Stimulated activated naive B cell treated with anti-CD40 and anti-IgM and Interleukin-4, amounts not matched to agents 10 μg/mL and 1 μg/mL and 100 μg/mL, for 72 hours (primary cell): Measurements from ENCODE around the gene IPO9.
A peak's percentile ranks its signal among the peaks of the same experiment; 100 is the strongest.
"Not testable (repeated sequence)": the region's sequence is repeated elsewhere in the genome, so short reads cannot be mapped to it uniquely, and the experiment has no call there.

Source experiments
- ATAC-seq, 2 donors: fragments of 150-1000 bp; cut with Tn5 transposase; replicated peaks; 2 replicates each; pipeline ENCODE4 v1.10.0; 2021; ENCODE audit warnings: moderate library complexity in 1 of 2
- DNase-seq: peaks from one replicate; pipeline ENCODE4 v3.0.0; 2021
- H3K27ac Mint-ChIP-seq: one replicate; pipeline ENCODE4 v1.8.0; 2022; ENCODE audit warnings: mild to moderate bottlenecking, mixed read lengths
- H3K27me3 Mint-ChIP-seq, 2 donors: one replicate each; pipeline ENCODE4 v1.8.0; 2022; ENCODE audit warnings: mixed read lengths in 2 of 2
- H3K36me3 Mint-ChIP-seq, 2 donors: one replicate each; pipeline ENCODE4 v1.8.0; 2022; ENCODE audit warnings: mixed read lengths in 2 of 2, mild to moderate bottlenecking in 1 of 2
- H3K4me1 Mint-ChIP-seq, 2 donors: one replicate each; pipeline ENCODE4 v1.8.0; 2022; ENCODE audit warnings: mixed read lengths in 2 of 2, mild to moderate bottlenecking in 1 of 2
- H3K4me3 Mint-ChIP-seq, 2 donors: one replicate each; pipeline ENCODE4 v1.8.0; 2022; ENCODE audit warnings: mild to moderate bottlenecking in 2 of 2, mixed read lengths in 2 of 2, moderate library complexity in 1 of 2
- H3K9me3 Mint-ChIP-seq, 2 donors: one replicate each; pipeline ENCODE4 v1.8.0; 2022; ENCODE audit warnings: mixed read lengths in 2 of 2, mild to moderate bottlenecking in 1 of 2

The IPO9 gene

GRCh38 chr1:201893431-201893830 is 64.5 kb downstream of the IPO9 start:
- H3K36me3 Mint-ChIP-seq, result no peaks in the 10 kb centered on the region
- ATAC-seq, result no peak
- H3K9me3 Mint-ChIP-seq, result no peaks in the 10 kb centered on the region
- H3K4me1 Mint-ChIP-seq, result peaks cover 9 to 12% of the 10 kb centered on the region in 2 donors
- DNase-seq, result no peak
- no peak overlapping the region for H3K27ac Mint-ChIP-seq
- H3K4me3 Mint-ChIP-seq, result no peak overlapping the region
- H3K27me3 Mint-ChIP-seq, result peaks cover 49 to 65% of the 10 kb centered on the region in 2 donors

DNA sequence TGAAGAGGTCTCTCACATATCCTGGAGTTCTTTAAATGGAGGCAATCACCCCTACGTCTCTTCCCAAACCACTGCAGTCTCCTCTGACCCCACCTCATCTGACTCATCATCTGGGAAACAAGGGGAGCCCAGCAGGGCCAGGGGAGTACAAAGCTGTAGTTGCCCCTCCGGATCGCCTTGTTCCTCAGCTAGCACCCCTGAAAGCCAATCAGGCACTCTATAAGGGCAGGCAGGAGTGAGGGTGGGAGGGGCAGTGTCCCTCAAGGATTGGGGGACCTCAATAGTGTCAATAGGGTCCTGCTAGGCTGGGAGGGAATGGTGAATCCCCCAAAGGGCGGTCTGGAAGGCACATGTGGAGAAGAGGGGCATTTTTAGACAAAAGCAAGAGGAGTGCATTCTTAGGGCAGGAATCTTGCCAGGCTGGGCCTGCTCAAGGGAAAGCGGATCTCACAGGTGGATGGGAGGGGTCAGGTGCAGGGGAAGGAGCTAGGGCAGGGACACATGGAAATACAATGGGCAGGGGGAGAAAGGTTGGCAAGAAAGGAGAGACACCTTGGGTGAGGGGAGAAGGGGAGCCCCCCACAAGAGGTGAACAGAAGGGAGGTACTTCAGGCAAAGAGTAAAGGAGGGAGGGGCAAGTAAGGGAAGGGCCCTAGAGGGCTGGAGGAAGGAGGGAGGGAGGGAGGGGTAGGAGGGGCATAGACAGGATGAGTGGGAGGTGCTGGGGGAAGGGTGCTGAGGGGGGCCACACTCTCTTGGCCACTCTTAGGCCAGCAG is 65.6 kb downstream of the IPO9 start:
- Mint-ChIP-seq H3K27me3 (peaks cover 50 to 55% of the 10 kb centered on the region in 2 donors), H3K4me3 (no peak overlapping the region), H3K27ac (no peak overlapping the region)

GRCh38 chr1:201895120-201895665 is 66.2 kb downstream of the IPO9 start:
- H3K27me3 Mint-ChIP-seq, result peaks cover 49 to 58% of the 10 kb centered on the region in 2 donors
- DNase-seq, result no peak
- peak overlapping the region; percentile 70 for H3K27ac Mint-ChIP-seq
- H3K36me3 Mint-ChIP-seq, result no peaks in the 10 kb centered on the region
- no peaks in the 10 kb centered on the region for H3K9me3 Mint-ChIP-seq
- no peak for ATAC-seq
- no peak overlapping the region for H3K4me3 Mint-ChIP-seq
- H3K4me1 Mint-ChIP-seq, result peaks cover 5 to 10% of the 10 kb centered on the region in 2 donors

More for the DNA sequence above, 65.6 kb downstream of the IPO9 start:
- ATAC-seq, result no peak
- DNase-seq, result no peak
- H3K36me3 Mint-ChIP-seq, result no peaks in the 10 kb centered on the region
- H3K9me3 Mint-ChIP-seq, result no peaks in the 10 kb centered on the region
- H3K4me1 Mint-ChIP-seq, result peaks cover 5 to 9% of the 10 kb centered on the region in 2 donors

GRCh38 chr1:201895913-201896807 is 67.2 kb downstream of the IPO9 start:
- DNase-seq (peak; percentile 69), ATAC-seq (peak; percentile 93 to 96)
- peak overlapping the region; percentile 37 for H3K27ac Mint-ChIP-seq
- peak overlapping the region; percentile 52 to 64 for H3K4me3 Mint-ChIP-seq
- no peaks in the 10 kb centered on the region for H3K36me3 Mint-ChIP-seq
- H3K27me3 Mint-ChIP-seq, result peaks cover 44 to 55% of the 10 kb centered on the region in 2 donors
- H3K9me3 Mint-ChIP-seq, result no peaks in the 10 kb centered on the region
- H3K4me1 Mint-ChIP-seq, result peaks cover 5 to 14% of the 10 kb centered on the region in 2 donors

GRCh38 chr1:201896951-201897391 is 68.0 kb downstream of the IPO9 start:
- Mint-ChIP-seq H3K27me3 (peaks cover 36 to 47% of the 10 kb centered on the region in 2 donors), H3K4me1 (peaks cover 5 to 14% of the 10 kb centered on the region in 2 donors), H3K36me3 (no peaks in the 10 kb centered on the region), H3K4me3 (no peak overlapping the region), H3K27ac (no peak overlapping the region), H3K9me3 (no peaks in the 10 kb centered on the region)
- no peak for DNase-seq
- no peak for ATAC-seq

DNA sequence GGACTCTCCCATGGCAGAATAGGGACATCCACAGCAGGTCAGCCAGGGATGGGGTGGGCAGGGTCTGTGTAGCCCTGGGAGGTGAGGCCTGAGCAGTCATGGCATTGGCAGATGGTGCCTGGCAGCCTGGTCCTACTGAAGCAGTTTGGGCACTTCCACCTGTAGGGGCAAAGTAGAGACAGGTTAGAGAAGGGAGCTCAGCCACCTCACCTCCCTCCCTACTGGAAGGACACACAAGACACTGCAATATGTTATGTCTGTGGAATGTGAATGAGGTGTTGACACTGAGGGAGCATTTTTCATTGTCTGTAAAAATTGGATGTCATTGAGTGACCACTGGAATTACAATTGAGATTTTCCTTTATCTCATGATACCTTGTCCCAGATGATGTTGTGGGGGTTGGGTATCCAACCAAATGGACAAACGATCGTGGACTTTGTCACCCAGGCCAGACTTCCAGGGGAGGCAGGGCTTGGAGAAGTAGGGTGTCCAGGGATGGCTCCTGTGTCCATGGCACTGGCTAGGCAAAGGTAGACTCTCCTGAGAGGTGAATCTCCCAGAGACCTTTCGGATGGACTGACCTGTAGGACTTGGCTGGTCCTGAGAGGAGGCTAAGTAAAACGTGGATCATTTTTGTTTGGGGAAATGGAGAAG is 69.4 kb downstream of the IPO9 start:
- H3K4me1 Mint-ChIP-seq, result peaks cover 5 to 14% of the 10 kb centered on the region in 2 donors
- H3K27ac Mint-ChIP-seq, result no peak overlapping the region

DNA sequence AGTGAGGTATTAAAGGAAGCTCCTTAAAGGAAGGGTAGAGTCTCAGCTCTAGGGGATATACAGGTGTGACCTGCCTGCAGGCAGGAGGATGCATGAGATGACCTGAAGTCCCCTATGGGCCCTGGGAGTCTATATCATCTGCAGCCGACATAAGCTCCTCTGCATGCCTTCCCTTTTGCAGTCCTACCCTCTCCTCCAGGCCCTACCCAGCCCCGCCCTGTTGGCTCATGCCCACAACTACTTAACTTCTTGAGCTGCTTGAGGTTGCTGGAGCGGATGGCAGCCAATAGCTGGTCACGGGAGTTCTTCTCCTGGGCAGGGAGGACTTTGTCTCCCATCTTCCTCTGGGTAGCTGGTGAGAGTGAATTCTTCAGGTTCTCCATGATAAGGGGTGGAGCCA is 70.0 kb downstream of the IPO9 start:
- peaks cover 5 to 14% of the 10 kb centered on the region in 2 donors for H3K4me1 Mint-ChIP-seq
- no peak for DNase-seq
- H3K4me3 Mint-ChIP-seq, result no peak overlapping the region
- no peaks in the 10 kb centered on the region for H3K36me3 Mint-ChIP-seq
- H3K27me3 Mint-ChIP-seq, result peaks cover 20 to 27% of the 10 kb centered on the region in 2 donors
- H3K27ac Mint-ChIP-seq, result no peak overlapping the region
- no peak for ATAC-seq
- no peaks in the 10 kb centered on the region for H3K9me3 Mint-ChIP-seq

More for the DNA sequence above, 69.4 kb downstream of the IPO9 start:
- Mint-ChIP-seq H3K36me3 (no peaks in the 10 kb centered on the region), H3K27me3 (peaks cover 26 to 33% of the 10 kb centered on the region in 2 donors), H3K9me3 (no peaks in the 10 kb centered on the region), H3K4me3 (no peak overlapping the region)
- ATAC-seq, result no peak
- DNase-seq, result no peak

GRCh38 chr1:201899683-201900429 is 70.9 kb downstream of the IPO9 start:
- no peaks in the 10 kb centered on the region for H3K9me3 Mint-ChIP-seq
- ATAC-seq (no peak), DNase-seq (no peak)
- no peaks in the 10 kb centered on the region for H3K36me3 Mint-ChIP-seq
- H3K27ac Mint-ChIP-seq, result no peak overlapping the region
- H3K4me3 Mint-ChIP-seq, result no peak overlapping the region
- H3K4me1 Mint-ChIP-seq, result peaks cover 5 to 14% of the 10 kb centered on the region in 2 donors
- H3K27me3 Mint-ChIP-seq, result peaks cover 12 to 18% of the 10 kb centered on the region in 2 donors

- Mint-ChIP-seq H3K27ac (no peak overlapping the region), H3K27me3 (peaks cover 12 to 18% of the 10 kb centered on the region in 2 donors), H3K4me1 (peaks cover 5 to 14% of the 10 kb centered on the region in 2 donors), H3K4me3 (no peak overlapping the region), H3K36me3 (no peaks in the 10 kb centered on the region), H3K9me3 (no peaks in the 10 kb centered on the region)
- DNase-seq (no peak), ATAC-seq (no peak)
Observed at GRCh38 chr1:201900476-201900875, 71.5 kb downstream of the IPO9 start.

DNA sequence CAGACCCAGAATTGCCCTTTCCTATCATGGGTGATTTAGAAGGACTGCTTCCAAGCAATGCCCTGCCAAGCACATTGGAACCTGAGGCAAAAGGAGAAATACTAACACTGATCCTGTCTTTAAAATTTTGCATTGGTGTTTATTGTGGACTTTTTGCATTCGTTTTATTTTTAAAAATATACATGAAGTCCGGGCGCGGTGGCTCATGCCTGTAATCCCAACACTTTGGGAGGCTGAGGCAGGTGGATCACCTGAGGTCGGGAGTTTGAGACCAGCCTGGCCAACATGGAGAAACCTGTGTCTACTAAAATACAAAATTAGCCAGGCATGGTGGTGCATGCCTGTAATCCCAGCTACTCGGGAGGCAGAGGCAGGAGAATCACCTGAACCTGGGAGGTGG is 72.1 kb downstream of the IPO9 start:
- H3K27me3 Mint-ChIP-seq, result peaks cover 12 to 18% of the 10 kb centered on the region in 2 donors
- peaks cover 2 to 11% of the 10 kb centered on the region in 2 donors for H3K4me1 Mint-ChIP-seq
- not testable (repeated sequence) for ATAC-seq, H3K36me3 Mint-ChIP-seq, H3K4me3 Mint-ChIP-seq, DNase-seq, H3K27ac Mint-ChIP-seq, H3K9me3 Mint-ChIP-seq

DNA sequence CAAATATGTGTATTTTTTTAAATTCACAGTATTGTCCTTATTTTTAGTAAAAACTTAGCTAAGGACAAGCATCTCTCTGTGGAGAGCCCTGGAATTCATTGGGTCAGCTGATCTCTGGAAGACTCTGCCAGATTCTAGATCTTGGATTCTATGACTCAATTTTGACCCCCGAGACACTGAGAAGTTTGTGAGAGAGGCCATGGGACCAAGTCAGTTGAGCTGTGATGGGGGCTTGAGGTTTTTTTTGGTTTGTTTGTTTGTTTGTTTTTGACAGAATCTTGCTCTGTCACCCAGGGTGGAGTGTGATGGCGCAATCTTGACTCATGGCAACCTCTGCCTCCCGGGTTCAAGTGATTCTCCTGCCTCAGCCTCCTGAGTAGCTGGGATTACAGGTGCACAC is 73.2 kb downstream of the IPO9 start:
- Mint-ChIP-seq H3K4me1 (peaks cover 2 to 7% of the 10 kb centered on the region in 2 donors), H3K36me3 (no peaks in the 10 kb centered on the region), H3K27me3 (peaks cover 12 to 18% of the 10 kb centered on the region in 2 donors), H3K27ac (no peak overlapping the region), H3K9me3 (no peaks in the 10 kb centered on the region), H3K4me3 (no peak overlapping the region)
- ATAC-seq, result no peak
- DNase-seq, result no peak

DNA sequence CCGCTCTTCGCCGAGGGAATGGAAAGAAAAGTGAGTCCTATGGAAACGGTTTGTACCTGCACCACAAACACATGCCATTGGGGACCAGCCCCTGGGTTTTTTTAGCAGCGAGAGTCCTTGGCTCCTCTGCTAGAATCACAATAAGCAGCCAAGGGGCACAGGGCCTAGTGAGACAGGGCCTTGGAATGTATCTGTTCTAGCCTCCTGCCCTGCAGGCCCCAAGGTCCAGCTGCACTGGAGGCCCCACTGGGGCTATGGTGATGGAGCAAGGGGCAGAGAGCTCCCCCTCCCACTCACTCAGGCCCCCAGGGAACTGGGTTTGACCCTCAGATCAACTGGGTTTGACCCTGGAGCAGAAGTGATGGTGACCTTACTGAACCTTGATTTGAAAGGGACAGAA is 74.2 kb downstream of the IPO9 start:
- Mint-ChIP-seq H3K27ac (no peak overlapping the region), H3K27me3 (peaks cover 12 to 13% of the 10 kb centered on the region in 2 donors), H3K4me1 (peaks cover 2 to 7% of the 10 kb centered on the region in 2 donors), H3K36me3 (no peaks in the 10 kb centered on the region), H3K9me3 (no peaks in the 10 kb centered on the region), H3K4me3 (no peak overlapping the region)
- ATAC-seq (no peak), DNase-seq (no peak)

DNA sequence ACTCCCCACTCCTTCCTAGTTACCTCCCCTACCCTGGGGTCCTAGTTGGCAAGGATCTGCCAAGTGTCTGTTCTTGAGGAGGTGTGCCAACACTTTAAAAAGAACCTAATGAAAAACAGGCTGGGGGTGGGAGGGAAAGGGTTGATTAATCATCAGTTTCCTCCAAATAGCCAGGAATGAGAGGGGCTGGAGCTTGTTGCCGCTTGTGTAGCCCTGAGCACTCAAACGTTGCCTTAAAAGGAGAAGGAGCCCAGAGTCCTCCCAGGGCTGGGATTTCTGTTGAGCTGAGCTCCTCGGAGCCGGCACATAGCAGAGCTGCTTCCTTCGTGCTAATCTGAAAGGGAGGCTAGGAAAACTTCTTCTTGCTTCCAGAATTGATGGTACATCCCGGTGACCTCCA is 75.6 kb downstream of the IPO9 start:
- Mint-ChIP-seq H3K36me3 (no peaks in the 10 kb centered on the region), H3K27me3 (peaks cover 12 to 15% of the 10 kb centered on the region in 2 donors), H3K4me1 (peaks cover 2 to 7% of the 10 kb centered on the region in 2 donors), H3K27ac (no peak overlapping the region), H3K9me3 (no peaks in the 10 kb centered on the region), H3K4me3 (no peak overlapping the region)
- DNase-seq, result no peak
- no peak for ATAC-seq
